Stimulated activated CD4-positive, alpha-beta T cell treated with anti-CD3 and anti-CD28 coated beads, Interleukin-2, amount 100 ng/mL, for 4 hours (primary cell): ENCODE measurements around the gene DDX25.
A peak's percentile ranks its signal among the peaks of the same experiment; 100 is the strongest.
"Not testable (repeated sequence)": the region's sequence is repeated elsewhere in the genome, so short reads cannot be mapped to it uniquely, and the experiment has no call there.

ENCODE experiments used
- DNase-seq: peaks from one replicate; pipeline ENCODE4 v3.0.0-alpha.2; 2020; ENCODE audit warnings: low read depth

Gene DDX25

GRCh38 chr11:125903711-125904659, at the start of gene DDX25:
Gene DDX25 (plus strand): TSS chr11:125904508. CDS start chr11:125904518, 10 bp downstream.
- no peak for DNase-seq

- DNase-seq: not testable (repeated sequence)
These were observed 46.6 kb upstream of the DDX25 start for GRCh38 chr11:125857670-125858069.

- DNase-seq: not testable (repeated sequence)
These were observed 41.5 kb upstream of the DDX25 start for GRCh38 chr11:125862786-125863185.

- DNase-seq: not testable (repeated sequence)
These were observed 39.0 kb upstream of the DDX25 start for GRCh38 chr11:125865354-125865753.

GRCh38 chr11:125869521-125869920, 34.8 kb upstream of the DDX25 start:
- DNase-seq: no peak

GRCh38 chr11:125871391-125872137, 32.7 kb upstream of the DDX25 start:
- no peak for DNase-seq

- no peak for DNase-seq
These were observed 32.2 kb upstream of the DDX25 start for GRCh38 chr11:125872138-125872491.

- DNase-seq: no peak
These were observed 30.3 kb upstream of the DDX25 start for GRCh38 chr11:125873881-125874555.

GRCh38 chr11:125874556-125875124, 29.7 kb upstream of the DDX25 start:
- no peak for DNase-seq

- DNase-seq: no peak
These were observed 23.0 kb upstream of the DDX25 start for GRCh38 chr11:125881291-125881690.

GRCh38 chr11:125883375-125883774, 20.9 kb upstream of the DDX25 start:
- no peak for DNase-seq

- no peak for DNase-seq
These were observed 17.3 kb upstream of the DDX25 start for GRCh38 chr11:125886997-125887372.

- peak; percentile 83 for DNase-seq
These were observed 16.7 kb upstream of the DDX25 start, which contains the start of gene HYLS1 for GRCh38 chr11:125887373-125888324. Gene HYLS1 (plus strand): TSS chr11:125887668. CDS start chr11:125899369, 11,701 bp downstream.

- DNase-seq: no peak
These were observed 13.7 kb upstream of the DDX25 start for GRCh38 chr11:125890447-125891100.

GRCh38 chr11:125892071-125892470, 12.2 kb upstream of the DDX25 start:
- no peak for DNase-seq

- DNase-seq: no peak
These were observed 11.3 kb upstream of the DDX25 start for GRCh38 chr11:125892994-125893393.

- DNase-seq: no peak
These were observed 2.4 kb upstream of the DDX25 start for GRCh38 chr11:125901872-125902271.

GRCh38 chr11:125902277-125902926, 1.9 kb upstream of the DDX25 start:
- no peak for DNase-seq

- peak; percentile 87 for DNase-seq
These were observed 1.2 kb upstream of the DDX25 start, which contains the start of gene PUS3 for GRCh38 chr11:125902927-125903710. Gene PUS3 (minus strand): TSS chr11:125903206. CDS start chr11:125896284, 6,922 bp downstream.
